WERI-Rb-1 (cell line): ENCODE measurements around the gene ARHGAP10.

Source experiments
- DNase-seq: peaks from one replicate; pipeline ENCODE4 v3.0.0-alpha.2; 2020
- H3K27ac ChIP-seq: fragments of 250-450 bp; sonication (Bioruptor Pico); 2 replicates; pipeline ENCODE4 v1.5.1; 2020; ENCODE audit warnings: mild to moderate bottlenecking, moderate library complexity
- H3K27me3 ChIP-seq: fragments of 250-450 bp; sonication (Bioruptor Pico); 2 replicates; pipeline ENCODE4 v1.5.1; 2021; ENCODE audit warnings: mild to moderate bottlenecking, low read depth, moderate library complexity; ENCODE audit not compliant: insufficient read depth, severe bottlenecking
- H3K36me3 ChIP-seq: fragments of 250-450 bp; sonication (Bioruptor Pico); 2 replicates; pipeline ENCODE4 v1.5.1; 2020; ENCODE audit warnings: mild to moderate bottlenecking, moderate library complexity
- H3K4me3 ChIP-seq: 2 replicates; pipeline ENCODE4 v1.5.1; 2011; ENCODE audit warnings: low read depth, mild to moderate bottlenecking, control low read depth, low read length
- H3K9me3 ChIP-seq: fragments of 250-450 bp; sonication (Bioruptor Pico); 2 replicates; pipeline ENCODE4 v1.5.1; 2021; ENCODE audit warnings: mild to moderate bottlenecking, moderate library complexity; ENCODE audit not compliant: severe bottlenecking
- CTCF ChIP-seq: IDR thresholded peaks from 2 replicates; pipeline ENCODE4 v1.5.1; 2011; ENCODE audit warnings: low read depth, mild to moderate bottlenecking, control low read depth, inconsistent platforms, low read length

Gene ARHGAP10

GRCh38 chr4:147811878-147812277, 80.0 kb downstream of the ARHGAP10 start:
- H3K27ac ChIP-seq, result no peak overlapping the region
- no peak for TF ChIP-seq CTCF

GRCh38 chr4:147813109-147813773, 81.4 kb downstream of the ARHGAP10 start:
- Histone ChIP-seq H3K4me3 (no peak overlapping the region), H3K9me3 (no peaks in the 10 kb centered on the region), H3K27ac (no peak overlapping the region), H3K36me3 (no peaks in the 10 kb centered on the region), H3K27me3 (no peaks in the 10 kb centered on the region)
- DNase-seq, result no peak
- no peak for TF ChIP-seq CTCF

More at GRCh38 chr4:147811878-147812277, 80.0 kb downstream of the ARHGAP10 start:
- H3K27me3 ChIP-seq, result no peaks in the 10 kb centered on the region
- H3K4me3 ChIP-seq, result no peak overlapping the region
- H3K36me3 ChIP-seq, result no peaks in the 10 kb centered on the region
- no peak for DNase-seq
- H3K9me3 ChIP-seq, result no peaks in the 10 kb centered on the region

GRCh38 chr4:147813973-147814372, 82.1 kb downstream of the ARHGAP10 start:
- Histone ChIP-seq H3K9me3 (no peaks in the 10 kb centered on the region), H3K4me3 (no peak overlapping the region), H3K27me3 (no peaks in the 10 kb centered on the region), H3K27ac (no peak overlapping the region), H3K36me3 (no peaks in the 10 kb centered on the region)
- DNase-seq, result no peak
- TF ChIP-seq CTCF, result no peak

- Histone ChIP-seq H3K36me3 (no peaks in the 10 kb centered on the region), H3K27me3 (no peaks in the 10 kb centered on the region), H3K9me3 (no peaks in the 10 kb centered on the region), H3K27ac (no peak overlapping the region; the same call in 1 of the 2 replicates), H3K4me3 (no peak overlapping the region)
- no peak for TF ChIP-seq CTCF
- no peak for DNase-seq
Measured at GRCh38 chr4:147814376-147814775, 82.5 kb downstream of the ARHGAP10 start.

GRCh38 chr4:147815741-147816140, 83.9 kb downstream of the ARHGAP10 start:
- TF ChIP-seq CTCF, result no peak
- no peak overlapping the region for H3K27ac ChIP-seq
- H3K9me3 ChIP-seq, result no peaks in the 10 kb centered on the region
- no peak for DNase-seq
- H3K27me3 ChIP-seq, result no peaks in the 10 kb centered on the region
- H3K4me3 ChIP-seq, result no peak overlapping the region
- no peaks in the 10 kb centered on the region for H3K36me3 ChIP-seq
